DOHH2 (cell line): Measurements from ENCODE around the gene PC.

Experiments used
- H3F3A ChIP-seq: fragments of 200-600 bp; sonication (generic), shearing (Covaris generic); 2 replicates; pipeline ENCODE4 v1.6.0; 2016; ENCODE audit warnings: antibody characterized with exemption, mild to moderate bottlenecking; ENCODE audit not compliant: control insufficient read depth, insufficient read depth
- H3K27ac ChIP-seq: fragments of 200-600 bp; sonication (generic); 2 replicates; pipeline ENCODE4 v1.5.1; 2014; ENCODE audit warnings: low read depth, mild to moderate bottlenecking, low read length, moderate library complexity
- H3K27me3 ChIP-seq: fragments of 200-600 bp; sonication (generic); 2 replicates; pipeline ENCODE4 v1.6.1; 2014; ENCODE audit warnings: mild to moderate bottlenecking, low read length, mixed read lengths; ENCODE audit not compliant: control insufficient read depth
- H3K36me3 ChIP-seq: fragments of 200-600 bp; sonication (generic); 2 replicates; pipeline ENCODE4 v1.6.1; 2014; ENCODE audit warnings: mild to moderate bottlenecking, low read length, moderate library complexity, mixed read lengths; ENCODE audit not compliant: control insufficient read depth
- H3K4me1 ChIP-seq: fragments of 200-600 bp; sonication (generic); 2 replicates; pipeline ENCODE4 v1.6.1; 2014; ENCODE audit warnings: mild to moderate bottlenecking, low read length, mixed read lengths; ENCODE audit not compliant: control insufficient read depth
- H3K4me2 ChIP-seq: fragments of 200-600 bp; sonication (generic); 2 replicates; pipeline ENCODE4 v1.6.0; 2014; ENCODE audit warnings: mild to moderate bottlenecking, low read length, moderate library complexity
- H3K4me3 ChIP-seq: fragments of 200-600 bp; sonication (generic); 2 replicates; pipeline ENCODE4 v1.5.1; 2014; ENCODE audit warnings: mild to moderate bottlenecking, low read length, mixed read lengths
- H3K79me2 ChIP-seq: fragments of 200-600 bp; sonication (generic); 2 replicates; pipeline ENCODE4 v1.6.1; 2014; ENCODE audit warnings: mild to moderate bottlenecking, low read length, mixed read lengths; ENCODE audit not compliant: control insufficient read depth
- H3K9me2 ChIP-seq: fragments of 200-600 bp; sonication (generic); replicated peaks from 2 replicates; pipeline ENCODE4 v1.6.1; 2014; ENCODE audit warnings: mild to moderate bottlenecking, low read length, mixed read lengths; ENCODE audit not compliant: control insufficient read depth
- H3K9me3 ChIP-seq: fragments of 200-600 bp; sonication (generic); 2 replicates; pipeline ENCODE4 v1.6.1; 2014; ENCODE audit warnings: antibody characterized with exemption, low read length, mixed read lengths; ENCODE audit not compliant: control insufficient read depth, insufficient read depth
- H4K20me1 ChIP-seq: fragments of 200-600 bp; sonication (generic); 2 replicates; pipeline ENCODE4 v1.6.0; 2014; ENCODE audit warnings: low read depth, mild to moderate bottlenecking, antibody characterized with exemption, low read length, moderate library complexity; ENCODE audit not compliant: control insufficient read depth, insufficient read depth
- EZH2phosphoT487 ChIP-seq: fragments of 200-600 bp; sonication (generic); IDR thresholded peaks from 2 replicates; pipeline ENCODE4 v1.6.1; 2017; ENCODE audit warnings: borderline replicate concordance, mild to moderate bottlenecking, antibody characterized with exemption, low read length, moderate library complexity, mixed read lengths
- TF ChIP-seq, protein P1 (sequence below): fragments of 200-600 bp; sonication (generic); IDR thresholded peaks from one replicate; pipeline ENCODE4 v1.5.1; 2014; ENCODE audit warnings: antibody characterized with exemption, mild to moderate bottlenecking, low read depth, low read length; ENCODE audit not compliant: poor library complexity, severe bottlenecking

The PC gene

DNA sequence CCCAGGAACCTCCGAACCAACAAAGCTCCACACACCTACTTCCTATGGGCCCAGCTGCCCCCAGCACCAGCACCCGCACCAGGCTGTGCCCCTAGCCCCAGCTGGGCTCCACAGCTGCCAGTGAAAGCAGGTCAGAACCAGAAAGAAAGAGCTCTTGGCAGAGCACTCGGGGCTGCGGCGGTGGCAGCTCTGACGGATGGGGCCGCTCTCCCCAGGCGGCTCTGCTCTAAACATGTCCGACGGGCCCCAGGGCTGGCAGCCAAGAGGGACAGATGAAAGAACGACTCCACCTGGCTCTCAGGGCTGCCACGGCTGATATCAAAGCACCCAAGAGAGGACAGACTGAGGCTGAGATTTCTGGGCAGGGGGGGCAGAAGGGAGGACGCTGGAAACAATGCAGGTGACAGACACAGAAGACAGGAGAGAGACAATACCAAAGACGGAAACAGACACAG is 75.6 kb downstream of the PC start:
- Histone ChIP-seq H3K79me2 (no peaks in the 10 kb centered on the region), H3K4me2 (no peak overlapping the region), H3K27ac (no peak overlapping the region), H4K20me1 (no peaks in the 10 kb centered on the region), H3K4me3 (no peak overlapping the region), H3K9me3 (no peaks in the 10 kb centered on the region), H3K4me1 (no peaks in the 10 kb centered on the region), H3K27me3 (peaks cover 14% of the 10 kb centered on the region), H3F3A (no peaks in the 10 kb centered on the region), H3K9me2 (no peaks in the 10 kb centered on the region), H3K36me3 (no peaks in the 10 kb centered on the region)
- TF ChIP-seq EZH2phosphoT487: no peak
- TF ChIP-seq, protein P1, sequence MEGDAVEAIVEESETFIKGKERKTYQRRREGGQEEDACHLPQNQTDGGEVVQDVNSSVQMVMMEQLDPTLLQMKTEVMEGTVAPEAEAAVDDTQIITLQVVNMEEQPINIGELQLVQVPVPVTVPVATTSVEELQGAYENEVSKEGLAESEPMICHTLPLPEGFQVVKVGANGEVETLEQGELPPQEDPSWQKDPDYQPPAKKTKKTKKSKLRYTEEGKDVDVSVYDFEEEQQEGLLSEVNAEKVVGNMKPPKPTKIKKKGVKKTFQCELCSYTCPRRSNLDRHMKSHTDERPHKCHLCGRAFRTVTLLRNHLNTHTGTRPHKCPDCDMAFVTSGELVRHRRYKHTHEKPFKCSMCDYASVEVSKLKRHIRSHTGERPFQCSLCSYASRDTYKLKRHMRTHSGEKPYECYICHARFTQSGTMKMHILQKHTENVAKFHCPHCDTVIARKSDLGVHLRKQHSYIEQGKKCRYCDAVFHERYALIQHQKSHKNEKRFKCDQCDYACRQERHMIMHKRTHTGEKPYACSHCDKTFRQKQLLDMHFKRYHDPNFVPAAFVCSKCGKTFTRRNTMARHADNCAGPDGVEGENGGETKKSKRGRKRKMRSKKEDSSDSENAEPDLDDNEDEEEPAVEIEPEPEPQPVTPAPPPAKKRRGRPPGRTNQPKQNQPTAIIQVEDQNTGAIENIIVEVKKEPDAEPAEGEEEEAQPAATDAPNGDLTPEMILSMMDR: no peak

DNA sequence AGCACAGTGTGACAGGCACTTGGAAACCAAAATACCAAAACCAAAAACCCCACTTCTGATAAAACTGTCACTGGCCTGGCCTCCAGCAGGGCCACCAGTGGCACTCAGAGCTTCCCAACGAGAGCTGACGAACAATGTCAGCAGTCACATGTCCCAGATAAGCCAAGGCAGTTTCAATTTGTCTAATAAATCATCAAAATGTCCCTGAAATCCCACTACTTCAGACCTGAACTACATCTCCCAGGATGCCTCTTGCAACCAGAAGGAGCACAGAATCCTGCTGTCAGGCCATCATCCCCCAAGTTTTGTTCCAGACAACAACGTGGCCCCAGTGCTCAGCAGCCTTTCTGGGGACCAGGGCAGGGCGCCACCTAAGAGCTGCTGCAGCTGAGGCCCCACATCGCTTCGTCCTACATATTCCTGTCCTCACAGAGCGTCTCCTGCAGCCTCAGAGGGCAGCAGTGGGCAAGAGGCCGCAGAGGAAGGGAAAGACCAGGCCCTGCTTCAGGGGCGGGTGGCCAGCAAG is 76.2 kb downstream of the PC start:
- TF ChIP-seq, protein P1: no peak
- no peak for TF ChIP-seq EZH2phosphoT487
- no peak overlapping the region for H3K4me2 ChIP-seq

DNA sequence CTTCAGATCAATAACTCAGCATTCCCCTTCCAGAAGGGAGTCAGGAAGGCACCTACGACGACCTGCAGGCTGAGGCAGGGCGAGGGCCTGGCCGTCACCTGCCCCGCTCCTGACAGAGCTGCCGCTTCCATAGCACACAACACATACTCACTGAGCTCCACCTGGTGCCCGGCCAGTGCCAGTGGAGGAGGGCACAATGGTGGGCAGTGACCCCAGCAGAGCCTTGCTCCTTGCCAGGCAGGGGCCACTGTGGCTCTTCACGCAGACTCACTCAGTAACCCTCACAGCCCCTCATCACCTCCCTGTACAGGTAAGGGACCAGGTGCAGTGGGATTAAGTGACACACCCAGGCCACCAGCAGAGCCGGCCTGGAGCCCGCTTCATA is 76.7 kb downstream of the PC start:
- peaks cover 15% of the 10 kb centered on the region for H3K27me3 ChIP-seq
- H3K79me2 ChIP-seq: no peaks in the 10 kb centered on the region
- H3K36me3 ChIP-seq: no peaks in the 10 kb centered on the region
- H4K20me1 ChIP-seq: no peaks in the 10 kb centered on the region
- no peaks in the 10 kb centered on the region for H3K9me3 ChIP-seq
- H3K4me1 ChIP-seq: no peaks in the 10 kb centered on the region
- no peak for TF ChIP-seq EZH2phosphoT487
- H3K27ac ChIP-seq: no peak overlapping the region
- H3K4me3 ChIP-seq: no peak overlapping the region
- H3K9me2 ChIP-seq: no peaks in the 10 kb centered on the region
- no peak overlapping the region for H3K4me2 ChIP-seq
- no peaks in the 10 kb centered on the region for H3F3A ChIP-seq

More for the DNA sequence above, 76.2 kb downstream of the PC start:
- Histone ChIP-seq H4K20me1 (no peaks in the 10 kb centered on the region), H3K4me1 (no peaks in the 10 kb centered on the region), H3K36me3 (no peaks in the 10 kb centered on the region), H3F3A (no peaks in the 10 kb centered on the region), H3K79me2 (no peaks in the 10 kb centered on the region), H3K9me2 (no peaks in the 10 kb centered on the region), H3K9me3 (no peaks in the 10 kb centered on the region), H3K27me3 (peaks cover 13% of the 10 kb centered on the region), H3K4me3 (no peak overlapping the region), H3K27ac (no peak overlapping the region)

DNA sequence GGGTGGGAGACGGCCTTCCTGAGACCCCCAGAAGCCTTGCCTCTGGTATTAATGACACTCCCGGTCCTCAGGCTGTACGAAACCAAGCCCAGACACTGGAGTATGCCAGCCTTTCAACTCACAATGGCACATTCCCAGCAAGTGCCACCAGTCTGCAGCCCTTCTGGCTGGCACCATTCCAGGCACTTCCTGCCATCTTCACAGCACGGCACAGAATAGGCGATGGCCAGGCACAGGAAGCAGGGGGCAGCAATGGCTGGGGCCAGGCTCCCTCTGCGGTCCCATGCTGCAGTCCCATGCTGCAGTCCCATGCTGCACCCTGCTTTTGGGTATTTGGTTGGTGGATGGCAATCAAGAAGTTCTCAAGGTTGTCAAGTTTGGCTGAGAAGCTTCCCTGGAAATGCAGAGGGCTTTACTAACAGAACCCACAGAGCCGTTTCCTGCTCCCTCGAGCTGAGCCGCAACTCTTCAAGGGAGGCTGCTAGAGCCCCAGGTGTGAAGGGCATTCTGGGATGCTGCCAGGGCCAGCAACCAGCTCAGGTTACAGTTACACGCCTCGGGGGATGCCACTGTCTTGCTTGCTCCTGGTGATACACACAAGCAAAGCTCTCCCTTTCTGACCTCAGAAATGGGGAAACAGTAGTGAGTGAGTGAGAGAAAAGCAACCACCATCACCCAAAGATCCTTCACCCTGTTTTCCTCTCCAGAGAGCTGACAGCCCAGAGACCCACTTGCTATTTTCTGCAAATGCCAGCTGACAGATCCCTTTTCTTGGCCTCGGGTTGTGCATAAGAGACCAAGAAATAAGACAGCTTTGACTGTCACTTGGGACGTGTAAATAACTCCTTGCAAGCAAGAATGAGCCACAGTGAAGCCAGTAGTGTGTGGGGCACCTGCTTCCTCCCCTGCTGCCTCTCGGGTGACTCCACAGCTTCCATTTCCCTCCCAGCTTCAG is 77.4 kb downstream of the PC start:
- Histone ChIP-seq H3F3A (no peaks in the 10 kb centered on the region), H3K4me1 (no peaks in the 10 kb centered on the region), H3K79me2 (no peaks in the 10 kb centered on the region), H4K20me1 (no peaks in the 10 kb centered on the region), H3K9me2 (no peaks in the 10 kb centered on the region), H3K4me2 (no peak overlapping the region), H3K27me3 (peaks cover 22% of the 10 kb centered on the region), H3K27ac (no peak overlapping the region), H3K9me3 (no peaks in the 10 kb centered on the region), H3K4me3 (no peak overlapping the region), H3K36me3 (no peaks in the 10 kb centered on the region)
- TF ChIP-seq, protein P1: no peak
- no peak for TF ChIP-seq EZH2phosphoT487
